Ovary (tissue), 9 donors: Measurements from ENCODE around the gene TLE2. TPM values are rescaled to one million over a fixed set of nuclear protein-coding genes. Genes with fewer than 3 reads are reported as not detected.

ENCODE experiments used
- DNase-seq, 5 donors: peaks; one replicate each; pipeline ENCODE4 v3.0.0-alpha.2; 2019 to 2020
- H3K27ac ChIP-seq, 2 donors: fragments of 200-600 bp; one replicate each; pipeline versions ENCODE4 v1.5.1 to v1.8.0; 2019 to 2022
- H3K27me3 ChIP-seq: fragments of 200-600 bp; one replicate; pipeline ENCODE4 v1.8.0; 2022
- H3K36me3 ChIP-seq: fragments of 200-600 bp; sonication (generic); one replicate; pipeline ENCODE4 v1.5.1; 2019
- H3K4me1 ChIP-seq: one replicate; pipeline ENCODE4 v1.8.1; 2013; ENCODE audit warnings: mild to moderate bottlenecking, moderate library complexity; ENCODE audit not compliant: insufficient read depth
- H3K4me3 ChIP-seq: fragments of 200-600 bp; sonication (generic); one replicate; pipeline ENCODE4 v1.5.1; 2017
- H3K9me3 ChIP-seq, 2 donors: fragments of 200-600 bp in 1 of 2; sonication (generic) in 1 of 2; one replicate each; pipeline versions ENCODE4 v1.5.1 to v1.8.1; 2013 to 2019; ENCODE audit warnings: mild to moderate bottlenecking in 1 of 2, moderate library complexity in 1 of 2
- CTCF ChIP-seq, 3 donors: fragments of 450-650 bp in 2 of 3; fragments of 200-600 bp in 1 of 3; IDR thresholded peaks; one replicate each; pipeline versions ENCODE4 v1.5.1 to v1.8.0; 2016 to 2022; ENCODE audit warnings: antibody characterized with exemption in 3 of 3, mild to moderate bottlenecking in 1 of 3
- EP300 ChIP-seq: sonication (generic); formaldehyde crosslinking; IDR thresholded peaks from one replicate; pipeline ENCODE4 v1.6.1; 2017; ENCODE audit warnings: antibody characterized with exemption
- POLR2A ChIP-seq: fragments of 450-650 bp; IDR thresholded peaks from one replicate; pipeline ENCODE4 v1.6.1; 2017; ENCODE audit warnings: antibody characterized with exemption, mild to moderate bottlenecking, moderate library complexity
- WGBS, 3 donors: extraction: QIAGEN DNeasy Blood & Tissue Kit in 1 of 3; methylation state at CpG; one replicate each; pipeline versions ENCODE4 v1.1.5 to v1.1.7; 2013 to 2017; 5-methylcytosine and 5-hydroxymethylcytosine counted together
- intact Hi-C, 4 donors: fragments of 100-400 bp; cut with DNase I; formaldehyde crosslinking; loops; one replicate each; pipeline versions ENCODE4 v1.11.0 to v1.15.1; 2022 to 2023
- polyA plus RNA-seq, 2 donors: library from polyadenylated mRNA; stranded (reverse); fragments of 200-250 nt in 1 of 2; fragments of 350-450 nt in 1 of 2; fragmentation: Illumina TruSeq in 1 of 2; extraction: RNeasy Lipid Tissue Mini Kit (QIAGEN cat#74804) in 1 of 2; gene quantifications; one replicate each; pipeline ENCODE4 v1.2.3, GENCODE V29; 2013 to 2014
- total RNA-seq, 7 donors: library from RNA; depleted of rRNA in 2 of 7; stranded (reverse); fragments of >200 nt in 2 of 7; fragmentation: NEBNext Ultra II Directional in 3 of 7; extraction: Animal tissue kit (Norgen Biotek cat#: 25700) in 3 of 7; gene quantifications; one replicate each; pipeline versions ENCODE4 v1.1.0 to v1.2.4, GENCODE V29; 2016 to 2023
- donor health status: DM: no; HTN: no; CAD: no; lungs with moderate emphysema.
- donor health status: DM: no; HTN: no; CAD: no.
- donor health status: Bipolar disorder and iron deficiency.
- donor health status: DM: yes; HTN: yes; CAD: no.
- donor health status: DM: no; HTN: no; CAD: no.
- donor health status: DM: yes; HTN: yes; CAD: no.

The TLE2 gene
- total and polyA plus RNA-seq, 9 donors = 15.1 to 43.9 (median 35.0) TPM

- WGBS, 3 donors = 0 to 14% (median 5%) methylated on average over 25 to 26 of the region's 26 CpGs
These were observed 28.2 kb upstream of the TLE2 start for GRCh38 chr19:3057275-3057714.

GRCh38 chr19:3056417-3057088 is 27.5 kb upstream of the TLE2 start:
- peak in 3 of 5 donors; percentile 28 to 72 (median 61) for DNase-seq
- no peaks in the 10 kb centered on the region for H3K36me3 ChIP-seq
- H3K27me3 ChIP-seq = no peaks in the 10 kb centered on the region
- H3K9me3 ChIP-seq = no peaks in the 10 kb centered on the region
- no peak overlapping the region for H3K4me3 ChIP-seq
- no peak for TF ChIP-seq EP300
- no peak for TF ChIP-seq POLR2A
- TF ChIP-seq CTCF (IDR thresholded peaks at IDR 0.05) = no peak
- peak overlapping the region; percentile 86 to 88 for H3K27ac ChIP-seq
- WGBS, 3 donors = 21 to 26% (median 24%) methylated on average over 10 of the region's 10 CpGs
- peaks cover 10% of the 10 kb centered on the region for H3K4me1 ChIP-seq
- intact Hi-C loops = no loop called here

More at GRCh38 chr19:3057275-3057714, 28.2 kb upstream of the TLE2 start:
- H3K36me3 ChIP-seq = no peaks in the 10 kb centered on the region
- H3K4me3 ChIP-seq = no peak overlapping the region
- peak; percentile 91 to 97 (median 96) for DNase-seq
- peaks cover 10% of the 10 kb centered on the region for H3K4me1 ChIP-seq
- peak; percentile 16 for TF ChIP-seq POLR2A
- peak; percentile 14 for TF ChIP-seq EP300
- peak in 1 of 3 donors; percentile 35 for TF ChIP-seq CTCF (IDR thresholded peaks at IDR 0.05)
- H3K27ac ChIP-seq = peak overlapping the region; percentile 86 to 88
- no peaks in the 10 kb centered on the region for H3K9me3 ChIP-seq
- no peaks in the 10 kb centered on the region for H3K27me3 ChIP-seq
- intact Hi-C loops = no loop called here

GRCh38 chr19:3055741-3056416 is 26.8 kb upstream of the TLE2 start:
- peaks cover 10% of the 10 kb centered on the region for H3K4me1 ChIP-seq
- peak overlapping the region; percentile 47 to 88 for H3K27ac ChIP-seq
- no peaks in the 10 kb centered on the region for H3K9me3 ChIP-seq
- 44 to 49% (median 44%) methylated on average over 31 of the region's 31 CpGs for WGBS, 3 donors
- peak in 4 of 5 donors; percentile 60 to 76 (median 72) for DNase-seq
- H3K27me3 ChIP-seq = no peaks in the 10 kb centered on the region
- TF ChIP-seq EP300 (no peak), POLR2A (no peak), CTCF (IDR thresholded peaks at IDR 0.05) (no peak)
- H3K4me3 ChIP-seq = no peak overlapping the region
- intact Hi-C loops = no loop called here
- no peaks in the 10 kb centered on the region for H3K36me3 ChIP-seq

GRCh38 chr19:3054972-3055740 is 26.1 kb upstream of the TLE2 start:
- peak overlapping the region; percentile 47 to 88 for H3K27ac ChIP-seq

More at GRCh38 chr19:3054972-3055740, 26.1 kb upstream of the TLE2 start:
- peaks cover 10% of the 10 kb centered on the region for H3K4me1 ChIP-seq
- no peaks in the 10 kb centered on the region for H3K36me3 ChIP-seq
- intact Hi-C loops = no loop called here
- H3K9me3 ChIP-seq = no peaks in the 10 kb centered on the region
- H3K27me3 ChIP-seq = no peaks in the 10 kb centered on the region
- TF ChIP-seq POLR2A (no peak), CTCF (IDR thresholded peaks at IDR 0.05) (no peak), EP300 (no peak)
- DNase-seq = no peak
- WGBS, 3 donors = 63 to 73% (median 71%) methylated on average over 20 of the region's 20 CpGs
- no peak overlapping the region for H3K4me3 ChIP-seq
